Testis (tissue), 3 donors: ENCODE measurements around the gene PJA1. TPM values are rescaled to one million over a fixed set of nuclear protein-coding genes. Genes with fewer than 3 reads are reported as not detected.

Experiments
- DNase-seq: peaks from one replicate; pipeline ENCODE4 v3.0.0-alpha.2; 2019
- H3K27ac ChIP-seq, 2 donors: fragments of 200-600 bp; sonication (generic); one replicate each; pipeline ENCODE4 v1.5.1; 2019
- H3K27me3 ChIP-seq: fragments of 200-600 bp; sonication (generic); one replicate; pipeline ENCODE4 v1.5.1; 2019
- H3K36me3 ChIP-seq: fragments of 200-600 bp; sonication (generic); one replicate; pipeline ENCODE4 v1.5.1; 2017; ENCODE audit warnings: low read depth; ENCODE audit errors: missing control alignments
- H3K4me1 ChIP-seq: fragments of 200-600 bp; sonication (generic); one replicate; pipeline ENCODE4 v1.5.1; 2019
- H3K4me3 ChIP-seq, 2 donors: fragments of 200-600 bp; sonication (generic); one replicate each; pipeline ENCODE4 v1.5.1; 2017 to 2019
- H3K9me3 ChIP-seq: fragments of 200-600 bp; sonication (generic); one replicate; pipeline ENCODE4 v1.5.1; 2017
- CTCF ChIP-seq, 3 experiments: fragments of 450-650 bp in 2 of 3; fragments of 200-600 bp in 1 of 3; sonication (generic) in 1 of 3; IDR thresholded peaks; one replicate each; pipeline ENCODE4 v1.5.1; 2016 to 2019; ENCODE audit warnings: antibody characterized with exemption in 3 of 3, mild to moderate bottlenecking in 2 of 3, moderate library complexity in 1 of 3
- POLR2A ChIP-seq: fragments of 450-650 bp; IDR thresholded peaks from one replicate; pipeline ENCODE4 v1.6.1; 2017; ENCODE audit warnings: antibody characterized with exemption, mild to moderate bottlenecking, moderate library complexity
- WGBS, 2 donors: methylation state at CpG; one replicate each; pipeline ENCODE4 v1.1.5; 2018; 5-methylcytosine and 5-hydroxymethylcytosine counted together
- intact Hi-C: fragments of 100-400 bp; cut with DNase I; formaldehyde crosslinking; loops from one replicate; pipeline ENCODE4 v1.15.1; 2023; ENCODE audit warnings: low total_unique reads
- polyA plus RNA-seq: library from polyadenylated mRNA; stranded (reverse); fragments of 350-450 nt; fragmentation: Illumina TruSeq; extraction: RNeasy Lipid Tissue Mini Kit (QIAGEN cat#74804); gene quantifications from one replicate; pipeline ENCODE4 v1.2.3, GENCODE V29; 2014; ENCODE audit warnings: low read depth, low replicate concordance; ENCODE audit not compliant: insufficient read depth
- total RNA-seq, 2 donors: library from RNA; depleted of rRNA; stranded (reverse); fragments of >200 nt; gene quantifications; one replicate each; pipeline ENCODE4 v1.2.3, GENCODE V29; 2016

Gene PJA1
- total and polyA plus RNA-seq, 3 donors from 2014 or later, result 56.6 to 101 (median 61.8) TPM

GRCh38 chrX:69124108-69124507 lies 41.1 kb downstream of the PJA1 start:
- TF ChIP-seq POLR2A (no peak), CTCF (IDR thresholded peaks at IDR 0.05) (no peak)
- intact Hi-C loops, result no loop called here
- no peaks in the 10 kb centered on the region for H3K4me1 ChIP-seq
- no peaks in the 10 kb centered on the region for H3K27me3 ChIP-seq
- H3K9me3 ChIP-seq, result no peaks in the 10 kb centered on the region
- no peak overlapping the region for H3K27ac ChIP-seq
- no peaks in the 10 kb centered on the region for H3K36me3 ChIP-seq
- 82 to 98% methylated on average over 3 of the region's 3 CpGs for WGBS, 2 donors
- H3K4me3 ChIP-seq, result no peak overlapping the region
- no peak for DNase-seq

GRCh38 chrX:69123481-69123880 lies 41.8 kb downstream of the PJA1 start:
- H3K4me3 ChIP-seq, result no peak overlapping the region
- intact Hi-C loops, result no loop called here

GRCh38 chrX:69121321-69122000 lies 43.8 kb downstream of the PJA1 start:
- Histone ChIP-seq H3K36me3 (no peaks in the 10 kb centered on the region), H3K4me1 (no peaks in the 10 kb centered on the region), H3K27me3 (no peaks in the 10 kb centered on the region), H3K4me3 (no peak overlapping the region), H3K27ac (no peak overlapping the region), H3K9me3 (no peaks in the 10 kb centered on the region)
- no peak for DNase-seq
- intact Hi-C loops, result no loop called here
- TF ChIP-seq POLR2A, result no peak
- no peak for TF ChIP-seq CTCF (IDR thresholded peaks at IDR 0.05)
- 92% methylated on average over 10 of the region's 11 CpGs; no CpG with 5 or more reads in 1 of the 2 donors for WGBS, 2 donors

More at GRCh38 chrX:69123481-69123880, 41.8 kb downstream of the PJA1 start:
- Histone ChIP-seq H3K36me3 (no peaks in the 10 kb centered on the region), H3K4me1 (no peaks in the 10 kb centered on the region), H3K9me3 (no peaks in the 10 kb centered on the region), H3K27me3 (no peaks in the 10 kb centered on the region), H3K27ac (no peak overlapping the region)
- TF ChIP-seq CTCF (IDR thresholded peaks at IDR 0.05), result no peak
- TF ChIP-seq POLR2A, result no peak
- no peak for DNase-seq
- 92 to 100% methylated on average over 2 to 8 of the region's 8 CpGs for WGBS, 2 donors

- no peaks in the 10 kb centered on the region for H3K9me3 ChIP-seq
- H3K36me3 ChIP-seq, result no peaks in the 10 kb centered on the region
- WGBS, 2 donors, result 86 to 96% methylated on average over 3 to 5 of the region's 5 CpGs
- DNase-seq, result no peak
- TF ChIP-seq POLR2A (no peak), CTCF (IDR thresholded peaks at IDR 0.05) (no peak)
- H3K4me3 ChIP-seq, result no peak overlapping the region
- no peaks in the 10 kb centered on the region for H3K27me3 ChIP-seq
- H3K27ac ChIP-seq, result no peak overlapping the region
- no peaks in the 10 kb centered on the region for H3K4me1 ChIP-seq
- intact Hi-C loops, result no loop called here
Observed at GRCh38 chrX:69120476-69120875, 44.8 kb downstream of the PJA1 start.

- Histone ChIP-seq H3K27ac (no peak overlapping the region), H3K36me3 (no peaks in the 10 kb centered on the region), H3K4me3 (no peak overlapping the region), H3K27me3 (no peaks in the 10 kb centered on the region), H3K9me3 (no peaks in the 10 kb centered on the region), H3K4me1 (no peaks in the 10 kb centered on the region)
- DNase-seq, result no peak
- intact Hi-C loops, result no loop called here
- whole genome bisulfite sequencing, 2 donors, result 68 to 71% methylated on average over 1 to 2 of the region's 2 CpGs
- TF ChIP-seq POLR2A (no peak), CTCF (IDR thresholded peaks at IDR 0.05) (no peak)
Observed at GRCh38 chrX:69119122-69119521, 46.1 kb downstream of the PJA1 start.
